Keratinocyte (primary cell): ENCODE measurements around the gene RAB11FIP3. TPM values are rescaled to one million over a fixed set of nuclear protein-coding genes. Genes with fewer than 3 reads are reported as not detected.

Source experiments
- DNase-seq: peaks from one replicate; pipeline ENCODE4 v3.0.0-alpha.2; 2011; ENCODE audit warnings: low read depth, missing footprints, low spot score
- FAIRE-seq: peaks from 2 replicates; lab custom pipeline; 2011; peaks lifted over from hg19 to GRCh38; lab: Jason Lieb, UNC
- H2AFZ ChIP-seq: 2 replicates; pipeline ENCODE4 v1.6.0; 2012; ENCODE audit warnings: low read length, control low read depth, inconsistent platforms; ENCODE audit not compliant: control insufficient read depth
- H3K27ac ChIP-seq: 2 replicates; pipeline ENCODE4 v1.5.1; 2011; ENCODE audit warnings: low read length; ENCODE audit not compliant: control insufficient read depth, insufficient read depth
- H3K27me3 ChIP-seq: 3 replicates; pipeline ENCODE4 v1.6.0; 2011; ENCODE audit warnings: low read length; ENCODE audit not compliant: control insufficient read depth, insufficient read depth; ENCODE audit errors: extremely low read depth
- H3K36me3 ChIP-seq, 2 experiments: 2 replicates in 1 of 2; 3 replicates in 1 of 2; pipeline ENCODE4 v1.5.1; 2011; ENCODE audit warnings: low read length in 2 of 2, mild to moderate bottlenecking in 1 of 2; ENCODE audit not compliant: control insufficient read depth in 2 of 2, insufficient read depth in 2 of 2; ENCODE audit errors: extremely low read depth in 1 of 2
- H3K4me1 ChIP-seq: 3 replicates; pipeline ENCODE4 v1.5.1; 2011; ENCODE audit warnings: low read length; ENCODE audit not compliant: control insufficient read depth, insufficient read depth; ENCODE audit errors: extremely low read depth
- H3K4me2 ChIP-seq: 3 replicates; pipeline ENCODE4 v1.6.0; 2011; ENCODE audit warnings: low read depth, low read length; ENCODE audit not compliant: control insufficient read depth, insufficient read depth; ENCODE audit errors: extremely low read depth
- H3K4me3 ChIP-seq, 3 experiments: fragments of 200-600 bp in 1 of 3; sonication (generic) in 1 of 3; 2 replicates in 2 of 3; 3 replicates in 1 of 3; pipeline ENCODE4 v1.5.1; 2011 to 2016; ENCODE audit warnings: low read length in 3 of 3, mild to moderate bottlenecking in 3 of 3, control low read depth in 2 of 3, inconsistent platforms in 1 of 3, low read depth in 1 of 3, mixed read lengths in 1 of 3, mixed run types in 1 of 3, moderate library complexity in 1 of 3; ENCODE audit not compliant: control insufficient read depth in 2 of 3, insufficient read depth in 2 of 3; ENCODE audit errors: extremely low read depth in 1 of 3
- H3K79me2 ChIP-seq: 2 replicates; pipeline ENCODE4 v1.6.0; 2012; ENCODE audit warnings: low read length; ENCODE audit not compliant: control insufficient read depth, insufficient read depth
- H3K9ac ChIP-seq: 3 replicates; pipeline ENCODE4 v1.6.0; 2011; ENCODE audit warnings: low read length; ENCODE audit not compliant: control insufficient read depth, insufficient read depth; ENCODE audit errors: extremely low read depth
- H3K9me1 ChIP-seq: 3 replicates; pipeline ENCODE4 v1.6.0; 2011; ENCODE audit warnings: low read length; ENCODE audit not compliant: control insufficient read depth, insufficient read depth; ENCODE audit errors: extremely low read depth
- H3K9me3 ChIP-seq: 2 replicates; pipeline ENCODE4 v1.5.1; 2012; ENCODE audit warnings: low read depth, low read length; ENCODE audit not compliant: control insufficient read depth
- H4K20me1 ChIP-seq: 3 replicates; pipeline ENCODE4 v1.6.0; 2011; ENCODE audit warnings: low read length; ENCODE audit not compliant: control insufficient read depth, insufficient read depth; ENCODE audit errors: extremely low read depth
- EZH2 ChIP-seq: IDR thresholded peaks from one replicate; pipeline ENCODE4 v1.6.1; 2012; ENCODE audit warnings: inconsistent platforms, mild to moderate bottlenecking, low read length, moderate library complexity
- dilution Hi-C: fragments of 300-500 bp; cut with MboI; formaldehyde crosslinking; loops from one replicate; pipeline ENCODE4 v1.7.0; 2020; ENCODE audit warnings: low sequenced_read_pairs; ENCODE audit not compliant: extremely low pct_ligation_motif_present
- polyA plus RNA-seq, 5 experiments: library from polyadenylated mRNA; depleted of rRNA in 3 of 5; stranded (reverse) in 3 of 5; stranded (forward) in 1 of 5; unstranded in 1 of 5; fragments of >200 nt; gene quantifications; 1 replicate in 1 of 5; 2 replicates in 3 of 5; 3 replicates in 1 of 5; pipeline versions ENCODE4 v1.2.1 to v1.2.3, GENCODE V29; 2011 to 2012; ENCODE audit warnings: missing spikeins in 2 of 5, low read depth in 1 of 5, low replicate concordance in 1 of 5
- TF ChIP-seq, protein P1 (sequence below), 3 experiments: IDR thresholded peaks in 1 of 3; conservative IDR thresholded peaks in 1 of 3; optimal IDR thresholded peaks in 1 of 3; 2 replicates in 2 of 3; 3 replicates in 1 of 3; pipeline versions ENCODE3 to v1.5.1; 2011; ENCODE audit warnings: low read length in 3 of 3, mild to moderate bottlenecking in 3 of 3, moderate library complexity in 2 of 3, control low read depth in 1 of 3, inconsistent platforms in 1 of 3; ENCODE audit not compliant: insufficient read depth in 2 of 3; ENCODE audit errors: extremely low read depth in 1 of 3

The RAB11FIP3 gene
- polyA plus RNA-seq, 1 donor (not counting 4 experiments of a cell fraction or from before 2014, with no cell fraction given): 6.4 TPM

GRCh38 chr16:445566-445965, 20.1 kb downstream of the RAB11FIP3 start:
- FAIRE-seq: no peak
- Histone ChIP-seq H3K9me1 (no peaks in the 10 kb centered on the region), H2AFZ (no peak overlapping the region), H3K4me3 (no peak overlapping the region), H3K79me2 (peaks cover 32% of the 10 kb centered on the region), H3K27ac (no peak overlapping the region), H3K36me3 (peaks cover 1 to 3% of the 10 kb centered on the region in 2 experiments), H3K27me3 (no peaks in the 10 kb centered on the region), H3K4me2 (no peak overlapping the region), H3K9me3 (no peaks in the 10 kb centered on the region), H3K4me1 (no peaks in the 10 kb centered on the region), H4K20me1 (peaks cover 3% of the 10 kb centered on the region), H3K9ac (no peak overlapping the region)
- DNase-seq: no peak
- dilution Hi-C loops: no loop called here
- no peak for TF ChIP-seq EZH2
- TF ChIP-seq, protein P1, sequence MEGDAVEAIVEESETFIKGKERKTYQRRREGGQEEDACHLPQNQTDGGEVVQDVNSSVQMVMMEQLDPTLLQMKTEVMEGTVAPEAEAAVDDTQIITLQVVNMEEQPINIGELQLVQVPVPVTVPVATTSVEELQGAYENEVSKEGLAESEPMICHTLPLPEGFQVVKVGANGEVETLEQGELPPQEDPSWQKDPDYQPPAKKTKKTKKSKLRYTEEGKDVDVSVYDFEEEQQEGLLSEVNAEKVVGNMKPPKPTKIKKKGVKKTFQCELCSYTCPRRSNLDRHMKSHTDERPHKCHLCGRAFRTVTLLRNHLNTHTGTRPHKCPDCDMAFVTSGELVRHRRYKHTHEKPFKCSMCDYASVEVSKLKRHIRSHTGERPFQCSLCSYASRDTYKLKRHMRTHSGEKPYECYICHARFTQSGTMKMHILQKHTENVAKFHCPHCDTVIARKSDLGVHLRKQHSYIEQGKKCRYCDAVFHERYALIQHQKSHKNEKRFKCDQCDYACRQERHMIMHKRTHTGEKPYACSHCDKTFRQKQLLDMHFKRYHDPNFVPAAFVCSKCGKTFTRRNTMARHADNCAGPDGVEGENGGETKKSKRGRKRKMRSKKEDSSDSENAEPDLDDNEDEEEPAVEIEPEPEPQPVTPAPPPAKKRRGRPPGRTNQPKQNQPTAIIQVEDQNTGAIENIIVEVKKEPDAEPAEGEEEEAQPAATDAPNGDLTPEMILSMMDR (optimal IDR thresholded peaks at IDR 0.05 in 1 of 3, IDR thresholded peaks at IDR 0.05 in 1 of 3, conservative IDR thresholded peaks at IDR 0.05 in 1 of 3; ENCODE audit: extremely low read depth in 1 of 3, insufficient read depth in 2 of 3, low read length in 3 of 3): no peak

GRCh38 chr16:450385-450784, 24.9 kb downstream of the RAB11FIP3 start:
- H3K4me3 ChIP-seq: no peak overlapping the region
- no peak overlapping the region for H3K27ac ChIP-seq
- TF ChIP-seq, protein P1 (optimal IDR thresholded peaks at IDR 0.05 in 1 of 3, IDR thresholded peaks at IDR 0.05 in 1 of 3, conservative IDR thresholded peaks at IDR 0.05 in 1 of 3; ENCODE audit: extremely low read depth in 1 of 3, insufficient read depth in 2 of 3, low read length in 3 of 3): no peak
- no peak for TF ChIP-seq EZH2
- H3K36me3 ChIP-seq: no peaks in the 10 kb centered on the region
- DNase-seq (no peak), FAIRE-seq (no peak)
- peaks cover 16% of the 10 kb centered on the region for H3K79me2 ChIP-seq
- H3K4me2 ChIP-seq: no peak overlapping the region
- H4K20me1 ChIP-seq: no peaks in the 10 kb centered on the region
- no peak overlapping the region for H2AFZ ChIP-seq
- H3K4me1 ChIP-seq: no peaks in the 10 kb centered on the region
- H3K27me3 ChIP-seq: no peaks in the 10 kb centered on the region
- H3K9me1 ChIP-seq: no peaks in the 10 kb centered on the region
- H3K9ac ChIP-seq: no peak overlapping the region
- dilution Hi-C loops: no loop called here
- H3K9me3 ChIP-seq: no peaks in the 10 kb centered on the region
